ENCODE results near the gene PSMB10.

The PSMB10 gene

GRCh38 chr16:67888331-67888730, 48.3 kb downstream of the PSMB10 start:
- DNase-seq = no peak

DNA sequence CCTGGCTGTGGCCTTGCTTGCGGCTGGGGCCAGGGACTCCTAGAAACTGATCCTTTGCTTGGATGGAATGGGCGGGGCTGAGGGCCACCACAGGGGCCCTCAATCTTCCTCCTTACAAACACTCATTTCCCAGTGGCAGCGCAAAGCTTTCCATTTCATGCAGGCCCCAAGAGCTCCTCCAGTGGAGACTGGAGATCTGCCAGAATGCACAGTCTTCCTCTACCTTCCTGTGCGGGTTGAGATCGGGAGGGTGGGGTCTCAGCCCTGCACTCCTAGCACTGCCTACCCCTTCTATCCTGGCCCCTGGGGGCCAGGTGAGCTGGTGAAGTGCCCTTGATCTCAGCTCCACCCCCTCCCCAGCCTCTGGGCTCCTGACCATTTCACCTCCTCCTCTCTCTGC, 50.3 kb downstream of the PSMB10 start:
- no peak for DNase-seq

DNA sequence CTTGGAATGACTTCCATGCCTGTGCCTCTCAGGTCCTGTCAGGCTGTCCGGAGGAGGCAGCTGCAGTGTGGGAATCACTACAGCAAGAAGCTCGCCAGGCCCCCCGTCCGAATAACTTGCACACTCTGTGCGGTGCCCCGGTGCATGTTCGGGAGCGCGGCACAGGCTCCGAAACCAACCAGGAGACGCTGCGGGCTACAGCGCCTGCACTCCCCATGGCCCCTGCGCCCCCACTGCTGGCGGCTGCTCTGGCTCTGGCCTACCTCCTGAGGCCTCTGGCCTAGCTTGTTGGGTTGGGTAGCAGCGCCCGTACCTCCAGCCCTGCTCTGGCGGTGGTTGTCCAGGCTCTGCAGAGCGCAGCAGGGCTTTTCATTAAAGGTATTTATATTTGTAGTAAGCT, 50.7 kb downstream of the PSMB10 start:
- no peak for DNase-seq

DNA sequence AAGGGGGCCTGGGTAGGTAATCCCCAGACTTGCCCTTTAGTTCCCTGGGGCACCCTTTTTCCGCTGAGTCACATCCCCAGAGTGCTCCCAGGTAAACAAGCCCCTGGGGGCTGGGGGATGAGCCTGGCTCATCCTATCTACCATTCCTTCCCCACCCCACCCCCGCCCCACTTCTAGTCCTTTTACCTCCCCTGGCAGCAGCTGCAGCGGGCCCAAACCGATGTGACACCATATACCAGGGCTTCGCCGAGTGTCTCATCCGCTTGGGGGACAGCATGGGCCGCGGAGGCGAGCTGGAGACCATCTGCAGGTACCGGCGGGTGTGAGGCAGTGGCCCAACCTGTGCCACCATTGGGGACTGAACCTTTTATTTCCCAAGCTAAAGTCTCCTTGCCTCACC, 51.1 kb downstream of the PSMB10 start:
- DNase-seq = no peak

GRCh38 chr16:67884684-67885083, 52.0 kb downstream of the PSMB10 start, which contains the start of gene NRN1L:
TSS of gene NRN1L (plus strand) at chr16:67884885. CDS start at chr16:67884904, 19 bp downstream.
- DNase-seq = peak; percentile 19
